ENCODE measurements around the gene KCTD17.

KCTD17 gene

GRCh38 chr22:37092997-37093396 is 41.5 kb downstream of the KCTD17 start:
- DNase-seq = no peak

DNA sequence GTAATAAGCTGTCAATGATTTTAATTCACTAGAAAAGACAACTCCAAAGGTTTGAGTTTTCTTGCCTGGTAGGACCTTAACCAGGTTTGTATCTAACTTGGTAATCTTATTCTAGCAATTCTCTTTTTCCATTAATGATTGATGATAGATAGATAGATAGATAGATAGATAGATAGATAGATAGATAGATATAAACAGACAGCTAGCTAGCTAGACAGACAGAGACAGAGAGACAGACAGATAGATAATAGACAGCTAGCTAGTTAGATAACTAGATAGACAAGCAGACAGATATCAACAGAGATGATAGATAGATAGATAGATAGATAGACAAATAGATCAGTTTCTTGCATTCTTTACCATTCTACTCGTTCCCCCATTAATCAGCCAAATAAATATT is 42.7 kb downstream of the KCTD17 start:
- Histone ChIP-seq H3K4me3 (ENCODE audit: low read depth in 1 of 2, low read length in 2 of 2) (no peak overlapping the region), H3K79me2 (ENCODE audit: insufficient read depth, low read length) (no peaks in the 10 kb centered on the region), H3K4me2 (ENCODE audit: insufficient read depth, low read length) (no peak overlapping the region), H3K36me3 (ENCODE audit: insufficient read depth, low read length) (no peaks in the 10 kb centered on the region), H3K4me1 (ENCODE audit: insufficient read depth, low read length) (no peaks in the 10 kb centered on the region), H3K9ac (ENCODE audit: low read depth, low read length) (no peak overlapping the region), H3K27ac (ENCODE audit: low read length) (no peak overlapping the region), H2AFZ (ENCODE audit: low read depth, low read length) (no peak overlapping the region), H4K20me1 (ENCODE audit: insufficient read depth, low read length) (no peaks in the 10 kb centered on the region; the same call in none of the 2 replicates), H3K9me3 (ENCODE audit: insufficient read depth, low read length, severe bottlenecking) (no peaks in the 10 kb centered on the region), H3K27me3 (ENCODE audit: insufficient read depth, low read length, poor library complexity) (peaks cover 9% of the 10 kb centered on the region)
- no peak for ATAC-seq (ENCODE audit: insufficient read depth, low read depth)
- no peak for DNase-seq
- TF ChIP-seq CTCF (IDR thresholded peaks at IDR 0.05; ENCODE audit: borderline replicate concordance, extremely low read depth, low read length, poor library complexity, severe bottlenecking) (no peak), EZH2 (IDR thresholded peaks at IDR 0.05; ENCODE audit: borderline replicate concordance, low read depth, low read length, severe bottlenecking) (no peak)

More at GRCh38 chr22:37092997-37093396, 41.5 kb downstream of the KCTD17 start:
- H3K79me2 ChIP-seq (ENCODE audit: insufficient read depth, low read length) = no peaks in the 10 kb centered on the region
- H3K9ac ChIP-seq (ENCODE audit: low read depth, low read length) = no peak overlapping the region
- no peak overlapping the region for H3K4me3 ChIP-seq (ENCODE audit: low read depth in 1 of 2, low read length in 2 of 2)
- H3K9me3 ChIP-seq (ENCODE audit: insufficient read depth, low read length, severe bottlenecking) = no peaks in the 10 kb centered on the region
- peaks cover 9% of the 10 kb centered on the region for H3K27me3 ChIP-seq (ENCODE audit: insufficient read depth, low read length, poor library complexity)
- H3K4me2 ChIP-seq (ENCODE audit: insufficient read depth, low read length) = no peak overlapping the region
- no peak overlapping the region for H3K27ac ChIP-seq (ENCODE audit: low read length)
- H3K4me1 ChIP-seq (ENCODE audit: insufficient read depth, low read length) = no peaks in the 10 kb centered on the region
- ATAC-seq (ENCODE audit: insufficient read depth, low read depth) = no peak
- H4K20me1 ChIP-seq (ENCODE audit: insufficient read depth, low read length) = no peaks in the 10 kb centered on the region; the same call in none of the 2 replicates
- no peaks in the 10 kb centered on the region for H3K36me3 ChIP-seq (ENCODE audit: insufficient read depth, low read length)
- no peak for TF ChIP-seq CTCF (IDR thresholded peaks at IDR 0.05; ENCODE audit: borderline replicate concordance, extremely low read depth, low read length, poor library complexity, severe bottlenecking)
- TF ChIP-seq EZH2 (IDR thresholded peaks at IDR 0.05; ENCODE audit: borderline replicate concordance, low read depth, low read length, severe bottlenecking) = no peak
- no peak overlapping the region for H2AFZ ChIP-seq (ENCODE audit: low read depth, low read length)

DNA sequence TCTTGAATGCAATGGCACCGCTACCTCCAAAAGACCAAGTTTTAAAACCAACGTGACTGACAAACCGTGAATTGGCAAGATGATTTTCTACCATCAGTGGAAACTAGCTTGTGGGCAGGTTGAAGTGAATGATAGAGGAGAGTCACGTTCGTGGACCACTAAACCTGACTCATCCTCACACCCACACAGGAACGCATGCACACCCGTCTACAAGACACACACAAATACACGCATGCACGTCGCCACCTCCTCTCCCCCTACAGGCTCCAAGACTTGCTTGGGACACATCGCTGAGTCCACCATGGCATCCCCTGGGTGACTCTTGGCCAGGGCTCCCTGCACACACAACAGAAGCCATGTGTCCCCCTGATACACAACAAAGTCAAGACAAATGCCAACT is 43.6 kb downstream of the KCTD17 start:
- H3K79me2 ChIP-seq (ENCODE audit: insufficient read depth, low read length) = no peaks in the 10 kb centered on the region
- no peak overlapping the region for H3K4me3 ChIP-seq (ENCODE audit: low read depth in 1 of 2, low read length in 2 of 2)
- no peak overlapping the region for H2AFZ ChIP-seq (ENCODE audit: low read depth, low read length)
- DNase-seq (no peak), ATAC-seq (ENCODE audit: insufficient read depth, low read depth) (no peak)
- no peak overlapping the region for H3K27ac ChIP-seq (ENCODE audit: low read length)
- H3K9me3 ChIP-seq (ENCODE audit: insufficient read depth, low read length, severe bottlenecking) = no peaks in the 10 kb centered on the region
- H3K27me3 ChIP-seq (ENCODE audit: insufficient read depth, low read length, poor library complexity) = peaks cover 9% of the 10 kb centered on the region
- TF ChIP-seq EZH2 (IDR thresholded peaks at IDR 0.05; ENCODE audit: borderline replicate concordance, low read depth, low read length, severe bottlenecking) (no peak), CTCF (IDR thresholded peaks at IDR 0.05; ENCODE audit: borderline replicate concordance, extremely low read depth, low read length, poor library complexity, severe bottlenecking) (no peak)
- H3K9ac ChIP-seq (ENCODE audit: low read depth, low read length) = no peak overlapping the region
- no peaks in the 10 kb centered on the region; the same call in none of the 2 replicates for H4K20me1 ChIP-seq (ENCODE audit: insufficient read depth, low read length)
- no peaks in the 10 kb centered on the region for H3K4me1 ChIP-seq (ENCODE audit: insufficient read depth, low read length)
- no peak overlapping the region for H3K4me2 ChIP-seq (ENCODE audit: insufficient read depth, low read length)
- no peaks in the 10 kb centered on the region for H3K36me3 ChIP-seq (ENCODE audit: insufficient read depth, low read length)

DNA sequence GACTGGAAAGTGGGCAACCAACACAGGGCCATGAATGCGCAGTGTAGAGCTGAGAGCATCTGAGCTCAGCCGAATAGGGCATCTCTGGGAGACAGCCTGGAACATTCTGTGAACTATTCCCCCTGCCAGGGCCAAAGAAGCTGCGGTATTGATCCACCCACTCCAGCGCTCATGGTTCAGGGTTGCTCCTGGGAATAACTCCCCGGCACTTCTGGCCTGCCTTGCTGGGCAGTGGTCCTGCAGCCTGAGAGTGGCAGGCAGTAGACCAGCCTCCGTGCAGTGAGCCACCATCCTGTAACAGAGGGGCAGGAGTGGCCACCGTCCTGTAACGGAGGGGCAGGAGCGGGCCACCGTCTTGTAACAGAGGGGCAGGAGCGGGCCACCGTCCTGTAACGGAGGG is 45.8 kb downstream of the KCTD17 start:
- TF ChIP-seq EZH2 (IDR thresholded peaks at IDR 0.05; ENCODE audit: borderline replicate concordance, low read depth, low read length, severe bottlenecking) (no peak), CTCF (IDR thresholded peaks at IDR 0.05; ENCODE audit: borderline replicate concordance, extremely low read depth, low read length, poor library complexity, severe bottlenecking) (no peak)
- no peak overlapping the region for H3K4me3 ChIP-seq (ENCODE audit: low read depth in 1 of 2, low read length in 2 of 2)
- no peaks in the 10 kb centered on the region for H3K9me3 ChIP-seq (ENCODE audit: insufficient read depth, low read length, severe bottlenecking)
- H3K4me1 ChIP-seq (ENCODE audit: insufficient read depth, low read length) = no peaks in the 10 kb centered on the region
- H3K79me2 ChIP-seq (ENCODE audit: insufficient read depth, low read length) = no peaks in the 10 kb centered on the region
- no peaks in the 10 kb centered on the region; the same call in 1 of the 2 replicates for H4K20me1 ChIP-seq (ENCODE audit: insufficient read depth, low read length)
- no peak overlapping the region for H3K9ac ChIP-seq (ENCODE audit: low read depth, low read length)
- no peak overlapping the region for H3K27ac ChIP-seq (ENCODE audit: low read length)
- H3K4me2 ChIP-seq (ENCODE audit: insufficient read depth, low read length) = no peak overlapping the region
- H2AFZ ChIP-seq (ENCODE audit: low read depth, low read length) = no peak overlapping the region
- no peak for ATAC-seq (ENCODE audit: insufficient read depth, low read depth)
- H3K27me3 ChIP-seq (ENCODE audit: insufficient read depth, low read length, poor library complexity) = peaks cover 9% of the 10 kb centered on the region
- H3K36me3 ChIP-seq (ENCODE audit: insufficient read depth, low read length) = no peaks in the 10 kb centered on the region
- DNase-seq = no peak
